Cardiac muscle cell (in vitro differentiated cells and primary cell): ENCODE data around the gene UCHL3. TPM values are rescaled to one million over a fixed set of nuclear protein-coding genes. Genes with fewer than 3 reads are reported as not detected.
A peak's percentile ranks its signal among the peaks of the same experiment; 100 is the strongest.

Experiments
- DNase-seq, 2 donors: peaks; one replicate each; pipeline versions ENCODE4 v3.0.0 to v3.0.0-alpha.2; 2010 to 2017; ENCODE audit warnings: low read depth in 1 of 2, low spot score in 1 of 2
- H3K27ac ChIP-seq: fragments of 200-600 bp; sonication (generic); 2 replicates; pipeline ENCODE4 v1.5.1; 2016
- H3K27me3 ChIP-seq: fragments of 200-600 bp; sonication (generic); 2 replicates; pipeline ENCODE4 v1.6.0; 2016; ENCODE audit warnings: control low read depth
- H3K36me3 ChIP-seq: fragments of 200-600 bp; sonication (generic); 2 replicates; pipeline ENCODE4 v1.5.1; 2016; ENCODE audit warnings: control low read depth
- H3K4me1 ChIP-seq: fragments of 200-600 bp; sonication (generic); 2 replicates; pipeline ENCODE4 v1.8.1; 2017; ENCODE audit warnings: low read depth, mild to moderate bottlenecking, mixed run types
- H3K4me3 ChIP-seq: fragments of 200-600 bp; sonication (generic); 2 replicates; pipeline ENCODE4 v1.5.1; 2016; ENCODE audit warnings: mild to moderate bottlenecking
- H3K9me3 ChIP-seq: fragments of 200-600 bp; sonication (generic); 2 replicates; pipeline ENCODE4 v1.5.1; 2017; ENCODE audit warnings: low read depth, mild to moderate bottlenecking, control low read depth
- CTCF ChIP-seq: IDR thresholded peaks from 2 replicates; pipeline ENCODE4 v1.5.1; 2012; ENCODE audit warnings: low read depth, mild to moderate bottlenecking, low read length
- polyA plus RNA-seq: library from polyadenylated mRNA; unstranded; fragments of >200 nt; fragmentation: Nextera tagmentation; extraction: Ambion mirVana; gene quantifications from 2 replicates; pipeline ENCODE4 v1.2.1, GENCODE V29; 2016
- total RNA-seq: library from RNA; depleted of rRNA; stranded (reverse); fragments of >200 nt; gene quantifications from 2 replicates; pipeline ENCODE4 v1.2.3, GENCODE V29; 2016

The UCHL3 gene
- total and polyA plus RNA-seq, 2 experiments from 2014 or later: 17.8 to 81.1 TPM

- H3K27me3 ChIP-seq: no peaks in the 10 kb centered on the region
- no peak for TF ChIP-seq CTCF
- no peak for DNase-seq
- no peak overlapping the region for H3K4me3 ChIP-seq
- H3K9me3 ChIP-seq: no peaks in the 10 kb centered on the region
- peaks cover 1% of the 10 kb centered on the region for H3K36me3 ChIP-seq
- no peaks in the 10 kb centered on the region for H3K4me1 ChIP-seq
- no peak overlapping the region for H3K27ac ChIP-seq
Observed at GRCh38 chr13:75579529-75579928, 29.9 kb downstream of the UCHL3 start.

DNA sequence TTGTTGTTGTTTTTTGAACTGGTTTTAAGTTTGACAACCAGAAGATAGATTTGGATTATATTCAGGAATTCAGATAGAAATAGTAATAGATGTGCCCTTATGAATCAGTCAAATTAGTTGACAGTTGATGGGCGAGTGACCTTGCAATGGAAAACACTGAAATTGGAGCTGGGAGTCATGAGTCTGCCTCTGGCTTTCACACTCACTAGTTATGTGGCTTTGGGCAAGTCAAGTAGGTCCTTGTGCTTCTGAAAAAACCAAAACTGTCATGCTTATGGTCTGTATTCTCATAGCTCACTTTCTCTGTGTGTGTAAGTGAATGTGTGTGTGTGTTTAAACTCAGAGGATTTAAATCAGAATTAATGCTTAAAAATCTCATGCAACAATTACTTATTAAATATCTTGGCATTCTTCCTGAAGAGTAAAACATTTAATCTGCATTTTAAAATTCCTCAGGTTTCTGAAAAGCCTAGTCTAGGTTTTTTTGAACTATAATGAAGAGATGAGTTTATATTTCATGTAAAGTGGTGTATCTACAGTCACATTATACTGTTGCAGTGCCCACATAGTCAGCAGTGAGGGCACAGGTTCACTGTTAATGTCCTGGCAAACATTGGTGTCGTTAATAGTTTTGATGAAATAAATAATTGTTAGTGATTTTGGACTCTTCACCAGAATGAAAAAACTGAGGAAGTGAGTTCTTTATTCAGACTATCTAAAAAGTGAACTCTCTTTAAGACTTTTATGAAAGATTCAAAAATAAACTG lies 32.5 kb downstream of the UCHL3 start:
- TF ChIP-seq CTCF: no peak
- Histone ChIP-seq H3K27ac (no peak overlapping the region), H3K36me3 (no peaks in the 10 kb centered on the region), H3K4me3 (no peak overlapping the region), H3K27me3 (no peaks in the 10 kb centered on the region), H3K4me1 (no peaks in the 10 kb centered on the region), H3K9me3 (no peaks in the 10 kb centered on the region)
- DNase-seq: no peak

GRCh38 chr13:75583091-75583490 lies 33.5 kb downstream of the UCHL3 start:
- DNase-seq: no peak
- no peaks in the 10 kb centered on the region for H3K27me3 ChIP-seq
- H3K9me3 ChIP-seq: no peaks in the 10 kb centered on the region
- no peaks in the 10 kb centered on the region for H3K36me3 ChIP-seq
- no peak for TF ChIP-seq CTCF
- no peak overlapping the region for H3K27ac ChIP-seq
- H3K4me3 ChIP-seq: no peak overlapping the region
- H3K4me1 ChIP-seq: no peaks in the 10 kb centered on the region

GRCh38 chr13:75585153-75585552 lies 35.6 kb downstream of the UCHL3 start:
- H3K9me3 ChIP-seq: no peaks in the 10 kb centered on the region
- H3K27ac ChIP-seq: no peak overlapping the region
- no peak for TF ChIP-seq CTCF
- no peaks in the 10 kb centered on the region for H3K36me3 ChIP-seq
- no peaks in the 10 kb centered on the region for H3K27me3 ChIP-seq
- no peaks in the 10 kb centered on the region for H3K4me1 ChIP-seq
- no peak for DNase-seq
- H3K4me3 ChIP-seq: no peak overlapping the region

DNA sequence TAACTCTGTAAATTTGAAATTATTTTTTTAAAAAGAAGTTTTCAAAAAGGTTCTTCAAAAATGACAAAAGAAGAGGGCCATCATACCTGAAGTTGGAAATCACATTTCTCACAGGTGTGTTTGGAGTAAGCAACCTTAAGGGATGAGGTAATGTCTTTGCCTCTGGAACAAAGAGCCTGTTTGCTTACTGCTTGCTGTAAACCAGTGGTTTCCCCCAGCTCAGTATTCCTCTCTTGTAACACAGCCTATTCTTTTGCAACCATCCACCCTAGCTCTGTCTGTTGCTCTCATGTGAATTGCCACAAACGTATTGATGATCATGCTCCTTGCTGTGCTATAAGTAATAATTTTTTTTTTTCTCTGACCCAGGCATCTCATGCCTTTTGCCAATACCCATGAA lies 38.1 kb downstream of the UCHL3 start:
- H3K9me3 ChIP-seq: no peaks in the 10 kb centered on the region
- H3K27ac ChIP-seq: no peak overlapping the region
- no peak overlapping the region for H3K4me3 ChIP-seq
- no peaks in the 10 kb centered on the region for H3K27me3 ChIP-seq
- no peak for TF ChIP-seq CTCF
- H3K36me3 ChIP-seq: no peaks in the 10 kb centered on the region
- no peaks in the 10 kb centered on the region for H3K4me1 ChIP-seq
- peak in 1 of 2 donors; percentile 12 for DNase-seq
